ENCODE measurements around the gene THEM5.

THEM5 gene

DNA sequence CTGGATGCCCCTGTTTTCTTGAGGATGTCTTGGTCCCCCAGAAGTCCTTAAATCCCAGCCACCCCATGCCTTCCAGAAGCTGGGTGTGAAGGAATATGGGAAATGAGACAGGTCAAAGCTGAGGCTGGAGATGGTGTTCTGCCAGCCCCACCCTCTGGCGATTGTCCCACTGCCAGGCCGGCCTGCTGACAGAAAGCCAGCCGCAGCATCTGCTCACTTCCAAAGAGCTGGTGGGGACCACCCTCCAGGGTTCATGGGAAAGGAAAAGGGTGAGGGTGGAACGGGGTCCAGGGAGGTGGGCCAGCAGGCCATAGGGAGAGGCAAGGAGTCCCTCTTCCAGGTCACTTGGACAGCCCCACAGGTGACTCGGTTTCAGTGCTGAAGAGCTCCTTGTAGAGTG lies 46.4 kb downstream of the THEM5 start:
- H3K4me2 ChIP-seq (ENCODE audit: insufficient read depth, low read length) = no peak overlapping the region
- no peaks in the 10 kb centered on the region for H3K9me3 ChIP-seq (ENCODE audit: insufficient read depth, low read length, severe bottlenecking)
- no peak overlapping the region for H2AFZ ChIP-seq (ENCODE audit: low read depth, low read length)
- H3K4me1 ChIP-seq (ENCODE audit: insufficient read depth, low read length) = no peaks in the 10 kb centered on the region
- no peak overlapping the region for H3K4me3 ChIP-seq (ENCODE audit: low read depth in 1 of 2, low read length in 2 of 2)
- H3K36me3 ChIP-seq (ENCODE audit: insufficient read depth, low read length) = peaks cover 13% of the 10 kb centered on the region
- no peaks in the 10 kb centered on the region for H3K79me2 ChIP-seq (ENCODE audit: insufficient read depth, low read length)
- H3K27me3 ChIP-seq (ENCODE audit: insufficient read depth, low read length, poor library complexity) = no peaks in the 10 kb centered on the region
- H3K9ac ChIP-seq (ENCODE audit: low read depth, low read length) = no peak overlapping the region
- no peak overlapping the region for H3K27ac ChIP-seq (ENCODE audit: low read length)
- ATAC-seq (ENCODE audit: insufficient read depth, low read depth) (no peak), DNase-seq (no peak)
- TF ChIP-seq EZH2 (IDR thresholded peaks at IDR 0.05; ENCODE audit: borderline replicate concordance, low read depth, low read length, severe bottlenecking) = no peak
- no peak for TF ChIP-seq CTCF (IDR thresholded peaks at IDR 0.05; ENCODE audit: borderline replicate concordance, extremely low read depth, low read length, poor library complexity, severe bottlenecking)
- no peaks in the 10 kb centered on the region for H4K20me1 ChIP-seq (ENCODE audit: insufficient read depth, low read length)

GRCh38 chr1:151806170-151806569 lies 47.3 kb downstream of the THEM5 start:
- H3K4me1 ChIP-seq (ENCODE audit: insufficient read depth, low read length) = no peaks in the 10 kb centered on the region
- no peak overlapping the region for H3K9ac ChIP-seq (ENCODE audit: low read depth, low read length)
- ATAC-seq (ENCODE audit: insufficient read depth, low read depth) (no peak), DNase-seq (no peak)
- TF ChIP-seq CTCF (IDR thresholded peaks at IDR 0.05; ENCODE audit: borderline replicate concordance, extremely low read depth, low read length, poor library complexity, severe bottlenecking) (no peak), EZH2 (IDR thresholded peaks at IDR 0.05; ENCODE audit: borderline replicate concordance, low read depth, low read length, severe bottlenecking) (no peak)
- H3K27me3 ChIP-seq (ENCODE audit: insufficient read depth, low read length, poor library complexity) = no peaks in the 10 kb centered on the region
- no peak overlapping the region for H3K27ac ChIP-seq (ENCODE audit: low read length)
- no peak overlapping the region for H3K4me3 ChIP-seq (ENCODE audit: low read depth in 1 of 2, low read length in 2 of 2)
- no peaks in the 10 kb centered on the region for H4K20me1 ChIP-seq (ENCODE audit: insufficient read depth, low read length)
- no peak overlapping the region for H3K4me2 ChIP-seq (ENCODE audit: insufficient read depth, low read length)
- H3K79me2 ChIP-seq (ENCODE audit: insufficient read depth, low read length) = no peaks in the 10 kb centered on the region
- H2AFZ ChIP-seq (ENCODE audit: low read depth, low read length) = no peak overlapping the region
- H3K36me3 ChIP-seq (ENCODE audit: insufficient read depth, low read length) = peaks cover 10% of the 10 kb centered on the region
- H3K9me3 ChIP-seq (ENCODE audit: insufficient read depth, low read length, severe bottlenecking) = no peaks in the 10 kb centered on the region

DNA sequence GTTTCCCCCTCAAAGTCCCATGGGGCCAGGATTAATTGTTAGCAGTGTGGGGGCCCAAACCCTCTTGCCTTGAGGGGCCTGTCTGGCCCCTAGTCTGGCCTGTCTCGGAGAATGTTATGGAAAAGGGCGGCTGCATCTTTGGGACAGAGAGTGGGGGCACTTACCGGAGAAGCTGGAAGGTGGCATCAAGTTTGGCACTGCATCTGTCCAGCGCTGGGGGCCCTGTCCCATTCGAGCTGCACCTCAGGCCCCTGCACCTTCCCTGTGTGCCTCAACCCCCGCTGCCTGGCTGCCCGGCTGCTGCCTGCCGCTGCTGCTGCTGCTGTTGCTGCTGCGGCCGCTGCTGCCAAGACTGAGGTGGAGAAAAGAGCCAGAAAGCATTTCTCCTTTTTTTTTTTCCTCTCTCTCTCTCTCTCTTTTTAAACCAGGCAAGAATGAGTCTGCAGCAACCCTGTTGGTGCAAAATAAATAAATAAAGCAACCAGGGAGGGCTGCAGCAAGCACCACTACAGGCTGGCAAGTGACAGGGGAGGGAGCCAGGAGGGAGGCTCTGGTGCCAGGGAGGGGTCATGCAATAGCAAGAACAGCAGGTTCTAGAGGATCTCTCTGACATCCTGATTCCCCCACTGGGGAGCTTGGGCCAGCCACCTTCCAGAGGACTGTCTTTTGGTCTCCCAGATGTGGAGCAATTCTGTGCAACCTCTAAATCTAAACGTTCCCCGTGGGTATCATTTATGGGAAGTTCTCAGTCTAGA lies 48.3 kb downstream of the THEM5 start, which contains the start of gene LINGO4:
LINGO4 (minus strand) TSS at position 354 of the 755 bp plus-strand sequence. CDS start 2,715 bp downstream, outside the sequence.
- Histone ChIP-seq H2AFZ (ENCODE audit: low read depth, low read length) (no peak within 1 kb of the TSS), H3K4me1 (ENCODE audit: insufficient read depth, low read length) (no peaks in the 10 kb centered on the region), H3K4me3 (ENCODE audit: low read depth in 1 of 2, low read length in 2 of 2) (no peak within 1 kb of the TSS)

More for the DNA sequence above, 48.3 kb downstream of the THEM5 start, which contains the start of gene LINGO4:
- DNase-seq (no peak), ATAC-seq (ENCODE audit: insufficient read depth, low read depth) (peak; percentile 31; the same call in 1 of the 3 replicates)
- Histone ChIP-seq H3K9ac (ENCODE audit: low read depth, low read length) (no peak within 1 kb of the TSS), H3K9me3 (ENCODE audit: insufficient read depth, low read length, severe bottlenecking) (no peaks in the 10 kb centered on the region), H3K4me2 (ENCODE audit: insufficient read depth, low read length) (no peak within 1 kb of the TSS), H3K27ac (ENCODE audit: low read length) (no peak within 1 kb of the TSS), H3K79me2 (ENCODE audit: insufficient read depth, low read length) (no peaks in the 10 kb centered on the region), H4K20me1 (ENCODE audit: insufficient read depth, low read length) (no peaks in the 10 kb centered on the region), H3K36me3 (ENCODE audit: insufficient read depth, low read length) (peaks cover 7% of the 10 kb centered on the region), H3K27me3 (ENCODE audit: insufficient read depth, low read length, poor library complexity) (no peaks in the 10 kb centered on the region)
- TF ChIP-seq EZH2 (IDR thresholded peaks at IDR 0.05; ENCODE audit: borderline replicate concordance, low read depth, low read length, severe bottlenecking) = no peak
- no peak for TF ChIP-seq CTCF (IDR thresholded peaks at IDR 0.05; ENCODE audit: borderline replicate concordance, extremely low read depth, low read length, poor library complexity, severe bottlenecking)
